Stimulated activated naive CD8-positive, alpha-beta T cell treated with anti-CD3 and anti-CD28 coated beads, Interleukin-15, Interleukin-2, amounts not matched to agents 100 ng/mL and 50 ng/mL, for 24 hours (primary cell): Measurements from ENCODE around the gene SPG7.

ENCODE experiments used
- H3K27ac Mint-ChIP-seq: one replicate; pipeline ENCODE4 v1.8.0; 2021; ENCODE audit warnings: mild to moderate bottlenecking, mixed read lengths
- H3K27me3 Mint-ChIP-seq: one replicate; pipeline ENCODE4 v1.8.0; 2021; ENCODE audit warnings: mixed read lengths
- H3K36me3 Mint-ChIP-seq: one replicate; pipeline ENCODE4 v1.8.0; 2021; ENCODE audit warnings: low read depth, mixed read lengths
- H3K4me1 Mint-ChIP-seq: one replicate; pipeline ENCODE4 v1.8.0; 2021; ENCODE audit warnings: low read depth, mixed read lengths
- H3K4me3 Mint-ChIP-seq: one replicate; pipeline ENCODE4 v1.8.0; 2021; ENCODE audit warnings: mild to moderate bottlenecking, mixed read lengths
- H3K9me3 Mint-ChIP-seq: one replicate; pipeline ENCODE4 v1.8.0; 2021; ENCODE audit warnings: mixed read lengths

SPG7 gene

GRCh38 chr16:89478576-89479221 is 29.5 kb upstream of the SPG7 start:
- Mint-ChIP-seq H3K36me3 (peaks cover 41% of the 10 kb centered on the region), H3K9me3 (no peaks in the 10 kb centered on the region), H3K4me3 (peak overlapping the region; percentile 51), H3K4me1 (peaks cover 96% of the 10 kb centered on the region), H3K27me3 (no peaks in the 10 kb centered on the region), H3K27ac (peak overlapping the region; percentile 74)

GRCh38 chr16:89481356-89481955 is 26.7 kb upstream of the SPG7 start:
- H3K27me3 Mint-ChIP-seq: no peaks in the 10 kb centered on the region
- H3K27ac Mint-ChIP-seq: peak overlapping the region; percentile 59

GRCh38 chr16:89482150-89482816 is 25.9 kb upstream of the SPG7 start:
- no peaks in the 10 kb centered on the region for H3K9me3 Mint-ChIP-seq
- peak overlapping the region; percentile 82 for H3K27ac Mint-ChIP-seq
- H3K4me1 Mint-ChIP-seq: peaks cover 96% of the 10 kb centered on the region

More at GRCh38 chr16:89481356-89481955, 26.7 kb upstream of the SPG7 start:
- Mint-ChIP-seq H3K4me1 (peaks cover 96% of the 10 kb centered on the region), H3K4me3 (no peak overlapping the region), H3K9me3 (no peaks in the 10 kb centered on the region), H3K36me3 (peaks cover 48% of the 10 kb centered on the region)

GRCh38 chr16:89482817-89483205 is 25.4 kb upstream of the SPG7 start:
- Mint-ChIP-seq H3K27ac (peak overlapping the region; percentile 82), H3K36me3 (peaks cover 56% of the 10 kb centered on the region), H3K4me1 (peaks cover 95% of the 10 kb centered on the region), H3K27me3 (no peaks in the 10 kb centered on the region), H3K4me3 (peak overlapping the region; percentile 56), H3K9me3 (no peaks in the 10 kb centered on the region)

More at GRCh38 chr16:89482150-89482816, 25.9 kb upstream of the SPG7 start:
- Mint-ChIP-seq H3K36me3 (peaks cover 54% of the 10 kb centered on the region), H3K27me3 (no peaks in the 10 kb centered on the region), H3K4me3 (peak overlapping the region; percentile 56)

- H3K9me3 Mint-ChIP-seq: no peaks in the 10 kb centered on the region
- no peaks in the 10 kb centered on the region for H3K27me3 Mint-ChIP-seq
- H3K4me3 Mint-ChIP-seq: peak overlapping the region; percentile 75
- peaks cover 66% of the 10 kb centered on the region for H3K36me3 Mint-ChIP-seq
- H3K27ac Mint-ChIP-seq: peak overlapping the region; percentile 93
- peaks cover 95% of the 10 kb centered on the region for H3K4me1 Mint-ChIP-seq
Observed at GRCh38 chr16:89484041-89484501, 24.1 kb upstream of the SPG7 start.

- Mint-ChIP-seq H3K27ac (peak overlapping the region; percentile 93), H3K9me3 (no peaks in the 10 kb centered on the region), H3K36me3 (peaks cover 68% of the 10 kb centered on the region), H3K4me1 (peaks cover 89% of the 10 kb centered on the region), H3K27me3 (no peaks in the 10 kb centered on the region), H3K4me3 (peak overlapping the region; percentile 75)
Observed at GRCh38 chr16:89484923-89485679, 23.1 kb upstream of the SPG7 start.

- Mint-ChIP-seq H3K4me3 (peak overlapping the region; percentile 75), H3K36me3 (peaks cover 64% of the 10 kb centered on the region), H3K27ac (peak overlapping the region; percentile 93), H3K9me3 (no peaks in the 10 kb centered on the region), H3K27me3 (no peaks in the 10 kb centered on the region), H3K4me1 (peaks cover 83% of the 10 kb centered on the region)
Observed at GRCh38 chr16:89485701-89486246, 22.4 kb upstream of the SPG7 start.

GRCh38 chr16:89489040-89489897 is 18.9 kb upstream of the SPG7 start:
- Mint-ChIP-seq H3K27me3 (no peaks in the 10 kb centered on the region), H3K27ac (peak overlapping the region; percentile 92), H3K36me3 (peaks cover 35% of the 10 kb centered on the region), H3K9me3 (no peaks in the 10 kb centered on the region), H3K4me3 (peak overlapping the region; percentile 92), H3K4me1 (peaks cover 72% of the 10 kb centered on the region)

GRCh38 chr16:89489898-89490438 is 18.2 kb upstream of the SPG7 start:
- no peak overlapping the region for H3K4me3 Mint-ChIP-seq
- H3K9me3 Mint-ChIP-seq: no peaks in the 10 kb centered on the region
- peaks cover 32% of the 10 kb centered on the region for H3K36me3 Mint-ChIP-seq
- no peaks in the 10 kb centered on the region for H3K27me3 Mint-ChIP-seq
- H3K4me1 Mint-ChIP-seq: peaks cover 65% of the 10 kb centered on the region
- H3K27ac Mint-ChIP-seq: no peak overlapping the region

- Mint-ChIP-seq H3K36me3 (peaks cover 27% of the 10 kb centered on the region), H3K9me3 (no peaks in the 10 kb centered on the region), H3K27me3 (no peaks in the 10 kb centered on the region), H3K4me3 (peak within 1 kb of the TSS; percentile 92), H3K4me1 (peaks cover 59% of the 10 kb centered on the region), H3K27ac (peak within 1 kb of the TSS; percentile 92)
Observed at GRCh38 chr16:89490439-89491237, 17.6 kb upstream of the SPG7 start, which contains the start of gene ANKRD11. Gene ANKRD11, minus strand, starts transcription at chr16:89490561. Its CDS starts 173,542 bp downstream, at chr16:89317019.

GRCh38 chr16:89491238-89491869 is 16.8 kb upstream of the SPG7 start:
- Mint-ChIP-seq H3K27ac (peak overlapping the region; percentile 89), H3K36me3 (peaks cover 21% of the 10 kb centered on the region), H3K27me3 (no peaks in the 10 kb centered on the region), H3K4me1 (peaks cover 51% of the 10 kb centered on the region), H3K9me3 (no peaks in the 10 kb centered on the region), H3K4me3 (peak overlapping the region; percentile 88)

GRCh38 chr16:89491974-89492687 is 16.1 kb upstream of the SPG7 start:
- H3K4me3 Mint-ChIP-seq: peak overlapping the region; percentile 88
- H3K36me3 Mint-ChIP-seq: peaks cover 16% of the 10 kb centered on the region
- H3K4me1 Mint-ChIP-seq: peaks cover 44% of the 10 kb centered on the region
- peak overlapping the region; percentile 89 for H3K27ac Mint-ChIP-seq
- no peaks in the 10 kb centered on the region for H3K27me3 Mint-ChIP-seq
- no peaks in the 10 kb centered on the region for H3K9me3 Mint-ChIP-seq
